Fibroblast of lung (primary cell): Measurements from ENCODE around the gene CDH7. TPM values are rescaled to one million over a fixed set of nuclear protein-coding genes. Genes with fewer than 3 reads are reported as not detected.

ENCODE experiments used
- DNase-seq, 2 donors: peaks; one replicate each; pipeline versions ENCODE4 v3.0.0 to v3.0.0-alpha.2; 2010; ENCODE audit warnings: low read depth in 2 of 2
- H2AFZ ChIP-seq: 2 replicates; pipeline ENCODE4 v1.5.1; 2012; ENCODE audit warnings: low read length, control low read depth, inconsistent platforms
- H3K27ac ChIP-seq: 2 replicates; pipeline ENCODE4 v1.5.1; 2011; ENCODE audit warnings: low read length, control low read depth; ENCODE audit not compliant: insufficient read depth
- H3K27me3 ChIP-seq: 2 replicates; pipeline ENCODE4 v1.5.1; 2011; ENCODE audit warnings: mild to moderate bottlenecking, low read length; ENCODE audit not compliant: control insufficient read depth, insufficient read depth
- H3K36me3 ChIP-seq: 2 replicates; pipeline ENCODE4 v1.5.1; 2011; ENCODE audit warnings: low read length; ENCODE audit not compliant: control insufficient read depth, insufficient read depth
- H3K4me1 ChIP-seq: 2 replicates; pipeline ENCODE4 v1.5.1; 2011; ENCODE audit warnings: low read length; ENCODE audit not compliant: control insufficient read depth, insufficient read depth; ENCODE audit errors: extremely low read depth
- H3K4me2 ChIP-seq: 2 replicates; pipeline ENCODE4 v1.5.1; 2011; ENCODE audit warnings: low read length, control low read depth; ENCODE audit not compliant: insufficient read depth; ENCODE audit errors: extremely low read depth
- H3K4me3 ChIP-seq, 4 experiments: fragments of 200-600 bp in 1 of 4; sonication (generic) in 1 of 4; replicated peaks in 1 of 4; 2 replicates each; pipeline ENCODE4 v1.5.1; 2011 to 2016; ENCODE audit warnings: low read length in 4 of 4, low read depth in 3 of 4, mild to moderate bottlenecking in 3 of 4, control low read depth in 2 of 4, inconsistent platforms in 1 of 4, mixed read lengths in 1 of 4; ENCODE audit not compliant: insufficient read depth in 1 of 4; ENCODE audit errors: control extremely low read depth in 1 of 4
- H3K79me2 ChIP-seq: 2 replicates; pipeline ENCODE4 v1.5.1; 2012; ENCODE audit warnings: mild to moderate bottlenecking, low read length, inconsistent platforms; ENCODE audit not compliant: control insufficient read depth, insufficient read depth
- H3K9ac ChIP-seq: 2 replicates; pipeline ENCODE4 v1.5.1; 2011; ENCODE audit warnings: mild to moderate bottlenecking, low read length, control low read depth; ENCODE audit not compliant: insufficient read depth
- H3K9me3 ChIP-seq: 2 replicates; pipeline ENCODE4 v1.5.1; 2012; ENCODE audit warnings: low read depth, low read length; ENCODE audit not compliant: control insufficient read depth, insufficient read depth
- H4K20me1 ChIP-seq: 2 replicates; pipeline ENCODE4 v1.5.1; 2011; ENCODE audit warnings: low read length; ENCODE audit not compliant: control insufficient read depth, insufficient read depth; ENCODE audit errors: extremely low read depth
- EZH2 ChIP-seq: IDR thresholded peaks from 2 replicates; pipeline ENCODE4 v1.5.1; 2012; ENCODE audit warnings: low read length, control low read depth, mild to moderate bottlenecking; ENCODE audit errors: missing control alignments
- polyA plus RNA-seq, 2 donors: library from polyadenylated mRNA; depleted of rRNA in 1 of 2; stranded (reverse) in 1 of 2; unstranded in 1 of 2; fragments of >200 nt; gene quantifications; 2 replicates each; pipeline ENCODE4 v1.2.1, GENCODE V29; 2011 to 2012; ENCODE audit warnings: missing spikeins in 1 of 2
- total RNA-seq: library from RNA; depleted of rRNA; stranded (reverse); fragments of >200 nt; gene quantifications from 2 replicates; pipeline ENCODE4 v1.2.1, GENCODE V29; 2014
- TF ChIP-seq, protein P1 (sequence below), 2 donors: IDR thresholded peaks in 1 of 2; conservative IDR thresholded peaks in 1 of 2; 1 replicate in 1 of 2; 2 replicates in 1 of 2; pipeline ENCODE4 v1.5.1; 2011 to 2012; ENCODE audit warnings: low read length in 2 of 2, control low read depth in 1 of 2, inconsistent platforms in 1 of 2, low read depth in 1 of 2, mild to moderate bottlenecking in 1 of 2

CDH7 gene
- total and polyA plus RNA-seq, 2 donors (not counting 1 experiment from before 2014, with no cell fraction given): not detected

GRCh38 chr18:65711493-65711892 is 39.3 kb upstream of the CDH7 start:
- Histone ChIP-seq H3K79me2 (no peaks in the 10 kb centered on the region), H3K27ac (no peak overlapping the region), H3K27me3 (no peaks in the 10 kb centered on the region), H3K9ac (no peak overlapping the region), H4K20me1 (no peaks in the 10 kb centered on the region), H2AFZ (no peak overlapping the region), H3K4me1 (no peaks in the 10 kb centered on the region), H3K4me2 (no peak overlapping the region), H3K9me3 (no peaks in the 10 kb centered on the region), H3K4me3 (no peak overlapping the region), H3K36me3 (no peaks in the 10 kb centered on the region)
- TF ChIP-seq EZH2: no peak
- TF ChIP-seq, protein P1, sequence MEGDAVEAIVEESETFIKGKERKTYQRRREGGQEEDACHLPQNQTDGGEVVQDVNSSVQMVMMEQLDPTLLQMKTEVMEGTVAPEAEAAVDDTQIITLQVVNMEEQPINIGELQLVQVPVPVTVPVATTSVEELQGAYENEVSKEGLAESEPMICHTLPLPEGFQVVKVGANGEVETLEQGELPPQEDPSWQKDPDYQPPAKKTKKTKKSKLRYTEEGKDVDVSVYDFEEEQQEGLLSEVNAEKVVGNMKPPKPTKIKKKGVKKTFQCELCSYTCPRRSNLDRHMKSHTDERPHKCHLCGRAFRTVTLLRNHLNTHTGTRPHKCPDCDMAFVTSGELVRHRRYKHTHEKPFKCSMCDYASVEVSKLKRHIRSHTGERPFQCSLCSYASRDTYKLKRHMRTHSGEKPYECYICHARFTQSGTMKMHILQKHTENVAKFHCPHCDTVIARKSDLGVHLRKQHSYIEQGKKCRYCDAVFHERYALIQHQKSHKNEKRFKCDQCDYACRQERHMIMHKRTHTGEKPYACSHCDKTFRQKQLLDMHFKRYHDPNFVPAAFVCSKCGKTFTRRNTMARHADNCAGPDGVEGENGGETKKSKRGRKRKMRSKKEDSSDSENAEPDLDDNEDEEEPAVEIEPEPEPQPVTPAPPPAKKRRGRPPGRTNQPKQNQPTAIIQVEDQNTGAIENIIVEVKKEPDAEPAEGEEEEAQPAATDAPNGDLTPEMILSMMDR (conservative IDR thresholded peaks at IDR 0.05 in 1 of 2, IDR thresholded peaks at IDR 0.05 in 1 of 2; ENCODE audit: low read depth in 1 of 2, low read length in 2 of 2): no peak
- no peak for DNase-seq

DNA sequence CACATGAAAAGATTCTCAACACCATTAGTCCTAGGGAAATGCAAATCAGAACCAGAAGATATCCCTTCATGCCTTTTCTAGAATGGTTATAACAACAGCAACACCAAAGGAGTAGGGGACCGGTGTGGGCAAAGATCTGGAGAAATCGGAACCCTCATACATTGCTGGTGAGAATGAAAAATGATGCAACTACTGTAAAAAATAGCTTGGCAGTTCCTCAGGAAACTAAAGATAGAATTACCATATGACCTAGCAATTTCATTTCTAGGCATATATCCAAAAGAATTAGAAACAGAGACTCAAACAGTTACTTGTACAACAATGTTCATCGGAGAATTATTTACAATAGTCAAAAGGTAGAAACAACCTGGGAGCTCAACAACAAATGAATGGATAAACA is 29.2 kb upstream of the CDH7 start:
- Histone ChIP-seq H3K36me3 (no peaks in the 10 kb centered on the region), H2AFZ (no peak overlapping the region), H3K4me1 (no peaks in the 10 kb centered on the region), H3K9me3 (no peaks in the 10 kb centered on the region), H3K27ac (no peak overlapping the region), H3K4me3 (no peak overlapping the region), H3K9ac (no peak overlapping the region), H3K4me2 (no peak overlapping the region), H3K79me2 (no peaks in the 10 kb centered on the region), H4K20me1 (no peaks in the 10 kb centered on the region), H3K27me3 (no peaks in the 10 kb centered on the region)
- no peak for DNase-seq
- TF ChIP-seq, protein P1 (conservative IDR thresholded peaks at IDR 0.05 in 1 of 2, IDR thresholded peaks at IDR 0.05 in 1 of 2; ENCODE audit: low read depth in 1 of 2, low read length in 2 of 2): no peak
- no peak for TF ChIP-seq EZH2

GRCh38 chr18:65725251-65726050 is 25.4 kb upstream of the CDH7 start:
- no peak for TF ChIP-seq EZH2
- TF ChIP-seq, protein P1 (conservative IDR thresholded peaks at IDR 0.05 in 1 of 2, IDR thresholded peaks at IDR 0.05 in 1 of 2; ENCODE audit: low read depth in 1 of 2, low read length in 2 of 2): no peak
- Histone ChIP-seq H3K9ac (no peak overlapping the region), H3K4me3 (no peak overlapping the region)

More at GRCh38 chr18:65725251-65726050, 25.4 kb upstream of the CDH7 start:
- H3K79me2 ChIP-seq: no peaks in the 10 kb centered on the region
- H3K27ac ChIP-seq: no peak overlapping the region
- H3K4me1 ChIP-seq: no peaks in the 10 kb centered on the region
- no peaks in the 10 kb centered on the region for H3K36me3 ChIP-seq
- H3K9me3 ChIP-seq: no peaks in the 10 kb centered on the region
- no peaks in the 10 kb centered on the region for H3K27me3 ChIP-seq
- no peak for DNase-seq
- no peak overlapping the region for H2AFZ ChIP-seq
- H3K4me2 ChIP-seq: no peak overlapping the region
- no peaks in the 10 kb centered on the region for H4K20me1 ChIP-seq
